ENCODE results near the gene NELFE.
"Not testable (repeated sequence)": the region's sequence is repeated elsewhere in the genome, so short reads cannot be mapped to it uniquely, and the experiment has no call there.

Gene NELFE

GRCh38 chr6:31911826-31912585 is 46.8 kb downstream of the NELFE start:
- DNase-seq, result no peak

DNA sequence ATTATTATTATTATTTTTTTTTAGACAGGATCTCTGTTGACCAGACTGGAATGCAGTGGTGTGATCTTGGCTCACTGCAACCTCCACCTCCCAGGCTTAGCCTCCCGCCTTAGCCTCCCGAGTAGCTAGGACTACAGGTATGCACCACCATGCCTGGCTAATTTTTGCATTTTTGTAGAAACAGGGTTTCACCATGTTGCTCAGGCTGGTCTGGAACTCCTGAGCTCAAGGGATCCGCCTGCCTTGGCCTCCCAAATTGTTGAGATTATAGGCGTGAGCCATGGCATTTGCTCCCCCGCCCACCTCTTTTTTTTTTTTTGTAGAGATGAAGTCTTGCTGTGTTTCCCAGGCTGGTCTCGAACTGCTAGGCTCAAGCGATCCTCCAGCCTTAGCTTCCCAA is 49.5 kb downstream of the NELFE start:
- not testable (repeated sequence) for DNase-seq

DNA sequence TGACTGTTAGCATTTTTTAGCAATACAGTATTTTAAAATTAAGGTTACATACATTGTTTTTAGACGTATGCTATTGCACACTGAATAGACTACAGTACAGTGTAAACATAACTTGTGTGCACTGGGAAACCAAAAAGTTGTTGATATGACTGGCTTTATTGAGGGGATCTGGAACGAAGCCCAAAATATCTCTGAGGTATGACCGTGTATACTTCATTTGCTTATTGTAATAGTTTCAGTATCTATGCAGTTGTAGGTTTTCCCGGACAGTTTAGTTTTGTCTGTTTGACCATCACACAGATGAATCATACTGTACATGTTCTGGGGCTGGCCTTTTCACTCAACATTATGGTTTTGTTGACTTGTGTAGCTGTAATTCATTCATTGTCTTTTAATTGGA is 50.0 kb downstream of the NELFE start:
- DNase-seq, result no peak

- not testable (repeated sequence) for DNase-seq
These were observed 50.5 kb downstream of the NELFE start for GRCh38 chr6:31908255-31908654.

- no peak for DNase-seq
These were observed 51.5 kb downstream of the NELFE start for GRCh38 chr6:31907158-31907813.

GRCh38 chr6:31906727-31907126 is 52.0 kb downstream of the NELFE start:
- not testable (repeated sequence) for DNase-seq

- no peak for DNase-seq
These were observed 52.6 kb downstream of the NELFE start for GRCh38 chr6:31906122-31906521.

DNA sequence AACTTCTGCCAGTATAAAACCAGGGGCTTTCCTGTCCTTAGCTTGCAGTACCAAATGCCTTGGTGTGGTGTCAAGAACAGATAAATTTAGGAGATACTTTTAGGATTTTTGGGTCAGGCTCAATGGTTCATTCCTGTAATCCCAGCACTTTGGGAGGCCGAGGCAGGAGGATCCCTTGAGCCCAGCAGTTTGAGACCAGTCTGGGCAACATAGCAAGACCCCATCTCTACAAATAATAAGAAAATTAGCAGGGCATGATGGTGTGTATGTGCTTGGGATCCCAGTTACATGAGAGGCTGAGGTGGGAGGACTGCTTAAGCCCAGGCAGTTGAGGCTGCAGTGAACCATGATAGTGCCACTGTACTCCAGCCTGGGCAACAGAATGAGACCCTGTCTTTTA is 53.7 kb downstream of the NELFE start:
- no peak for DNase-seq

DNA sequence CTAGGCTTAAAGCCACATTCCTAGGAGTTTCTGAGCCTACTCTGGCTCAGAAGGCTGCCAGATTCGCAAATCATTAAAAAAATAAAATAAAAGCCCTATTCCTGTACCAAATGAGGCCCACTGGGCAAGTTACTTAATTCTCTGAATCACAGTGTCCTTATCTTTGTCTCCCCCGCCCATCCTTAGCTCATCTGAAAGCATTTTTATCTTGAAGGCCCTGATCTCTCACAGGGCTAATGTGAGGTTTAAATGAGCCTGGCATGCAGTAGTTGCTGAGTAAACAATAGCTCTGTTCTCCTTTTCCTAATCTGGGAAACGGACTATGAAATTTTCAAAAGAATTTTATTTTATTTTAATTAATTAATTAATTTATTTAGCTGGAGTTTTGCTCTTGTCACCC is 54.8 kb downstream of the NELFE start:
- DNase-seq, result no peak
